ENCODE data around the gene SUOX.

The SUOX gene

GRCh38 chr12:56042843-56043242, 45.8 kb downstream of the SUOX start:
- FAIRE-seq (no peak), DNase-seq (ENCODE audit: insufficient read length, low spot score) (no peak)
- TF ChIP-seq POLR2A (IDR thresholded peaks at IDR 0.05; ENCODE audit: low read depth, low read length), result no peak

- TF ChIP-seq POLR2A (IDR thresholded peaks at IDR 0.05; ENCODE audit: low read depth, low read length), result no peak; the same call in 1 of the 2 replicates
- FAIRE-seq (no peak), DNase-seq (ENCODE audit: insufficient read length, low spot score) (no peak)
These were observed 49.1 kb downstream of the SUOX start for GRCh38 chr12:56046027-56046780.

GRCh38 chr12:56053407-56053893, 56.4 kb downstream of the SUOX start:
- DNase-seq (ENCODE audit: insufficient read length, low spot score) (no peak), FAIRE-seq (no peak)
- TF ChIP-seq POLR2A (IDR thresholded peaks at IDR 0.05; ENCODE audit: low read depth, low read length), result no peak

Measured in H54 (cell line).